ENCODE data around the gene UGT2A2.

DNA sequence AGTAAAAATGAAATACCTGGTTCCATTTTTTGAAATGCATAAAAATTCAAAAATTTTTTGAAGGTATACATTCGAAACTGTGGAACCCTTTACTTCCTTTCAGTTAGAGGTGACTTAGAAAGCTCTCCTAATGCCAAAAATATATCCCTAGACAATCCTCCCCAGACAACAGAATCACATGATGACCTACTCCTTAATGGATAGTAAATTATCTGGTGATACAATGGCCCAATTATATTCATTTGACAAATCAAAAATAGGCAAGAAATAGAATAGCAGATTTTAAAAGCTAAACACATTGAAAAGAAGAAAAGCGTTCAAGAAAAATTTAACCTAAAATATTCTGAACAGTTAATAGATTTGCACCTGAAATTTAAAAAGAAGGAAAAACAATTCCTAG is 3.5 kb upstream of the UGT2A2 start:
- TF ChIP-seq CTCF (IDR thresholded peaks at IDR 0.05) (no peak), POLR2AphosphoS5 (IDR thresholded peaks at IDR 0.05) (no peak), EP300 (IDR thresholded peaks at IDR 0.05) (no peak), POLR2A (IDR thresholded peaks at IDR 0.05) (no peak)
